K562 (cell line): ENCODE data around the gene UBFD1. TPM values are rescaled to one million over a fixed set of nuclear protein-coding genes. Genes with fewer than 3 reads are reported as not detected.
A peak's percentile ranks its signal among the peaks of the same experiment; 100 is the strongest.

Experiments used
- AFF1 ChIP-seq, 2 experiments: fragments of 450-650 bp; IDR thresholded peaks; 2 replicates each; pipeline ENCODE4 v1.6.1; 2018; ENCODE audit warnings: mild to moderate bottlenecking in 2 of 2, low read depth in 1 of 2; ENCODE audit not compliant: partially characterized antibody in 2 of 2
- ARID4B ChIP-seq: sonication (generic); formaldehyde crosslinking; IDR thresholded peaks from 2 replicates; pipeline ENCODE4 v1.8.0; 2022; ENCODE audit warnings: mild to moderate bottlenecking, missing genetic modification reagents
- CXXC5 ChIP-seq: fragments of 250-450 bp; sonication (Bioruptor Pico); IDR thresholded peaks from 2 replicates; pipeline ENCODE4 v1.8.0; 2022; ENCODE audit warnings: inconsistent platforms, mild to moderate bottlenecking, moderate library complexity
- L3MBTL2 ChIP-seq: fragments of 450-650 bp; IDR thresholded peaks from 2 replicates; pipeline ENCODE4 v1.6.1; 2016; ENCODE audit warnings: mild to moderate bottlenecking, moderate library complexity
- MEF2D ChIP-seq: conservative IDR thresholded peaks from 2 replicates; pipeline ENCODE4 v1.6.1; 2016; ENCODE audit warnings: low read depth, missing genetic modification characterization, missing compliant biosample characterization
- MNT ChIP-seq, 2 experiments: fragments of 450-650 bp; conservative IDR thresholded peaks; 2 replicates each; pipeline ENCODE4 v1.6.1; 2017; ENCODE audit warnings: mild to moderate bottlenecking in 2 of 2, moderate library complexity in 2 of 2
- MTA1 ChIP-seq: fragments of 450-650 bp; IDR thresholded peaks from 2 replicates; pipeline ENCODE4 v1.6.1; 2017; ENCODE audit warnings: borderline replicate concordance
- MYC ChIP-seq, 2 experiments: fragments of 250-450 bp in 1 of 2; sonication (Bioruptor Pico) in 1 of 2; IDR thresholded peaks; 2 replicates each; pipeline versions ENCODE4 v1.5.1 to v1.6.1; 2012 to 2021; ENCODE audit warnings: low read depth in 2 of 2, borderline replicate concordance in 1 of 2, improper control_type of control experiment in 1 of 2, low read length in 1 of 2, mild to moderate bottlenecking in 1 of 2, moderate library complexity in 1 of 2
- NCOR1 ChIP-seq: fragments of 450-650 bp; IDR thresholded peaks from 2 replicates; pipeline ENCODE4 v1.6.1; 2016; ENCODE audit warnings: mild to moderate bottlenecking, moderate library complexity
- NR3C1 ChIP-seq: sonication (generic); formaldehyde crosslinking; IDR thresholded peaks from 2 replicates; pipeline ENCODE4 v1.8.1; 2022; ENCODE audit warnings: missing genetic modification reagents
- SAP30 ChIP-seq: fragments of 200-600 bp; sonication (generic); IDR thresholded peaks from 2 replicates; pipeline ENCODE4 v1.6.1; 2012; ENCODE audit warnings: borderline replicate concordance, low read depth, mild to moderate bottlenecking, moderate library complexity, low read length, control low read depth, inconsistent platforms; ENCODE audit not compliant: insufficient read depth, poor library complexity, severe bottlenecking
- TRIM28 ChIP-seq: fragments of 450-650 bp; IDR thresholded peaks from 2 replicates; pipeline ENCODE4 v1.6.1; 2017
- ZNF146 ChIP-seq: IDR thresholded peaks from one replicate; pipeline ENCODE4 v1.6.1; 2018; ENCODE audit warnings: missing compliant biosample characterization; ENCODE audit not compliant: unreplicated experiment
- polyA plus RNA-seq, 8 experiments: library from polyadenylated mRNA; depleted of rRNA in 4 of 8; stranded (reverse) in 5 of 8; unstranded in 3 of 8; fragments of >200 nt; fragmentation: Nextera tagmentation in 2 of 8; fragmentation: Illumina TruSeq in 1 of 8; extraction: Ambion mirVana in 2 of 8; extraction: Trizol in 1 of 8; gene quantifications; 2 replicates each; pipeline versions ENCODE4 v1.2.1 to v1.2.3, GENCODE V29; 2011 to 2014; ENCODE audit warnings: inconsistent platforms in 1 of 8, missing spikeins in 1 of 8
- total RNA-seq, 7 experiments: library from RNA; depleted of rRNA in 6 of 7; stranded (reverse); fragments of >200 nt in 6 of 7; fragmentation: Illumina TruSeq in 2 of 7; extraction: Trizol in 2 of 7; gene quantifications; 2 replicates each; pipeline versions ENCODE4 v1.2.1 to v1.2.3, GENCODE V29; 2011 to 2021; ENCODE audit warnings: low replicate concordance in 1 of 7

The UBFD1 gene
- total and polyA plus RNA-seq, 9 of the 15 experiments (the other 6 are each of a cell fraction or from before 2014, with no cell fraction given), result 10.7 to 66.2 (median 34.0) TPM

GRCh38 chr16:23595951-23596720 is 38.6 kb downstream of the UBFD1 start, which contains the start of gene NDUFAB1 (continued):
- peak; percentile 59 for TF ChIP-seq L3MBTL2
- no peak for TF ChIP-seq AFF1 (IDR thresholded peaks at IDR 0.05; ENCODE audit: low read depth in 1 of 2, partially characterized antibody in 2 of 2)
- no peak for TF ChIP-seq NR3C1 (CRISPR knock-in tag)
- peak; percentile 23; the same call in 1 of the 2 replicates for TF ChIP-seq TRIM28
- peak; percentile 90 for TF ChIP-seq MYC (IDR thresholded peaks at IDR 0.05; ENCODE audit: low read depth, low read length)
- TF ChIP-seq MYC (CRISPR knock-in tag; IDR thresholded peaks at IDR 0.05; ENCODE audit: borderline replicate concordance, low read depth), result no peak
- peak; percentile 78 to 90 for TF ChIP-seq MNT (conservative IDR thresholded peaks at IDR 0.05)
- peak; percentile 67 for TF ChIP-seq SAP30
- TF ChIP-seq ZNF146 (CRISPR knock-in tag), result peak; percentile 10
- TF ChIP-seq NCOR1, result peak; percentile 30; the same call in 1 of the 2 replicates
- peak; percentile 65; the same call in 1 of the 2 replicates for TF ChIP-seq ARID4B (CRISPR knock-in tag)
- TF ChIP-seq MEF2D (tag), result no peak
- TF ChIP-seq MTA1, result 0 out of 2 replicates have a peak, but pooled peaks have one; percentile 15
- peak; percentile 96 for TF ChIP-seq CXXC5 (CRISPR knock-in tag)
